A549 (cell line): Measurements from ENCODE around the gene GAS2L2.

ENCODE experiments used
- CEBPB ChIP-seq, 2 experiments: fragments of >200 bp in 1 of 2; sonication (Bioruptor Twin) in 1 of 2; formaldehyde crosslinking in 1 of 2; IDR thresholded peaks; 2 replicates each; pipeline ENCODE4 v1.6.1; 2012 to 2016
- CHD2 ChIP-seq: fragments of 150-350 bp; IDR thresholded peaks from 2 replicates; pipeline ENCODE4 v1.6.1; 2014; ENCODE audit warnings: low read length; ENCODE audit not compliant: partially characterized antibody
- HOXA7 ChIP-seq: fragments of 250-450 bp; sonication (Bioruptor Pico); IDR thresholded peaks from 2 replicates; pipeline ENCODE4 v1.5.0; 2020; ENCODE audit warnings: mild to moderate bottlenecking, moderate library complexity
- KDM1A ChIP-seq: fragments of 200-600 bp; sonication (generic); IDR thresholded peaks from 2 replicates; pipeline ENCODE4 v1.6.1; 2016; ENCODE audit warnings: low read depth, mild to moderate bottlenecking
- MAZ ChIP-seq: fragments of 150-350 bp; IDR thresholded peaks from 2 replicates; pipeline ENCODE4 v1.6.1; 2014; ENCODE audit warnings: antibody characterized with exemption, low read depth, low read length, borderline replicate concordance
- POLR2A ChIP-seq: IDR thresholded peaks from 2 replicates; pipeline ENCODE4 v1.6.1; 2012; ENCODE audit warnings: mild to moderate bottlenecking, low read length
- RAD21 ChIP-seq, 2 experiments: fragments of >200 bp in 1 of 2; sonication (Bioruptor Twin) in 1 of 2; formaldehyde crosslinking in 1 of 2; IDR thresholded peaks in 1 of 2; conservative IDR thresholded peaks in 1 of 2; 2 replicates in 1 of 2; 3 replicates in 1 of 2; pipeline ENCODE4 v1.6.1; 2012 to 2018; ENCODE audit warnings: inconsistent platforms in 1 of 2
- RCOR1 ChIP-seq: fragments of 150-350 bp; IDR thresholded peaks from 2 replicates; pipeline ENCODE4 v1.6.1; 2014; ENCODE audit warnings: antibody characterized with exemption, low read length, low read depth
- ZFP36 ChIP-seq: fragments of 450-650 bp; IDR thresholded peaks from 2 replicates; pipeline ENCODE4 v1.6.1; 2014; ENCODE audit warnings: borderline replicate concordance; ENCODE audit not compliant: partially characterized antibody
- TF ChIP-seq, protein P1 (sequence below): fragments of 450-650 bp; IDR thresholded peaks from 2 replicates; pipeline ENCODE4 v1.6.1; 2014; ENCODE audit warnings: antibody characterized with exemption
- TF ChIP-seq, protein P2 (sequence below): IDR thresholded peaks from 2 replicates; pipeline ENCODE4 v1.6.1; 2012
- TF ChIP-seq, protein P3 (sequence below): fragments of >200 bp; sonication (Bioruptor Twin); formaldehyde crosslinking; IDR thresholded peaks from 3 replicates; pipeline ENCODE4 v1.5.1; 2016
- TF ChIP-seq, protein P4 (sequence below): fragments of 200-600 bp; sonication (generic); IDR thresholded peaks from 2 replicates; pipeline ENCODE4 v1.6.1; 2016; ENCODE audit warnings: antibody characterized with exemption, mild to moderate bottlenecking, moderate library complexity

DNA sequence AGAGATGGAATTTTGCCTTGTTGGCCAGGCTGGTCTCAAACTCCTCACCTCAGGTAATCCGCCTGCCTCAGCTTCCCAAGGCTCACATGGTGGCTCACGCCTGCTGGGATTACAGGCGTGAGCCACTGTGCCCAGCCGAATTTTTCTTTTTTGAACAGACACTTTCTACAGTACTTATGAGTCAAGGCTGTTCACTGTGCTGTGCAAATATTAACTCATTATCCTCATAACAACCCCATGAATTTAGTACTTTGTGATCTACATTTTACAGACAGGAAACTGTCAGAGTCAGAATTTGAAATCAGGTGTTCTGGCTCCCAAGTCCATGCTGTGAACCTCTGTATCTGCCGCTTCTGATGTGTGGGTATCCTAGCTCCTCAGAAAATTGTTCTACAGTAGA is 47.3 kb downstream of the GAS2L2 start:
- TF ChIP-seq POLR2A (no peak), RCOR1 (no peak), RAD21 (conservative IDR thresholded peaks at IDR 0.05 in 1 of 2, IDR thresholded peaks at IDR 0.05 in 1 of 2) (no peak), MAZ (no peak), CEBPB (IDR thresholded peaks at IDR 0.05) (no peak), ZFP36 (no peak), HOXA7 (CRISPR knock-in tag) (no peak), CHD2 (no peak), KDM1A (no peak)
- TF ChIP-seq, protein P1, sequence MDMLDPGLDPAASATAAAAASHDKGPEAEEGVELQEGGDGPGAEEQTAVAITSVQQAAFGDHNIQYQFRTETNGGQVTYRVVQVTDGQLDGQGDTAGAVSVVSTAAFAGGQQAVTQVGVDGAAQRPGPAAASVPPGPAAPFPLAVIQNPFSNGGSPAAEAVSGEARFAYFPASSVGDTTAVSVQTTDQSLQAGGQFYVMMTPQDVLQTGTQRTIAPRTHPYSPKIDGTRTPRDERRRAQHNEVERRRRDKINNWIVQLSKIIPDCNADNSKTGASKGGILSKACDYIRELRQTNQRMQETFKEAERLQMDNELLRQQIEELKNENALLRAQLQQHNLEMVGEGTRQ: no peak
- TF ChIP-seq, protein P2, sequence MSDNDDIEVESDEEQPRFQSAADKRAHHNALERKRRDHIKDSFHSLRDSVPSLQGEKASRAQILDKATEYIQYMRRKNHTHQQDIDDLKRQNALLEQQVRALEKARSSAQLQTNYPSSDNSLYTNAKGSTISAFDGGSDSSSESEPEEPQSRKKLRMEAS: no peak
- TF ChIP-seq, protein P3, sequence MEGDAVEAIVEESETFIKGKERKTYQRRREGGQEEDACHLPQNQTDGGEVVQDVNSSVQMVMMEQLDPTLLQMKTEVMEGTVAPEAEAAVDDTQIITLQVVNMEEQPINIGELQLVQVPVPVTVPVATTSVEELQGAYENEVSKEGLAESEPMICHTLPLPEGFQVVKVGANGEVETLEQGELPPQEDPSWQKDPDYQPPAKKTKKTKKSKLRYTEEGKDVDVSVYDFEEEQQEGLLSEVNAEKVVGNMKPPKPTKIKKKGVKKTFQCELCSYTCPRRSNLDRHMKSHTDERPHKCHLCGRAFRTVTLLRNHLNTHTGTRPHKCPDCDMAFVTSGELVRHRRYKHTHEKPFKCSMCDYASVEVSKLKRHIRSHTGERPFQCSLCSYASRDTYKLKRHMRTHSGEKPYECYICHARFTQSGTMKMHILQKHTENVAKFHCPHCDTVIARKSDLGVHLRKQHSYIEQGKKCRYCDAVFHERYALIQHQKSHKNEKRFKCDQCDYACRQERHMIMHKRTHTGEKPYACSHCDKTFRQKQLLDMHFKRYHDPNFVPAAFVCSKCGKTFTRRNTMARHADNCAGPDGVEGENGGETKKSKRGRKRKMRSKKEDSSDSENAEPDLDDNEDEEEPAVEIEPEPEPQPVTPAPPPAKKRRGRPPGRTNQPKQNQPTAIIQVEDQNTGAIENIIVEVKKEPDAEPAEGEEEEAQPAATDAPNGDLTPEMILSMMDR: no peak
- TF ChIP-seq, protein P4, sequence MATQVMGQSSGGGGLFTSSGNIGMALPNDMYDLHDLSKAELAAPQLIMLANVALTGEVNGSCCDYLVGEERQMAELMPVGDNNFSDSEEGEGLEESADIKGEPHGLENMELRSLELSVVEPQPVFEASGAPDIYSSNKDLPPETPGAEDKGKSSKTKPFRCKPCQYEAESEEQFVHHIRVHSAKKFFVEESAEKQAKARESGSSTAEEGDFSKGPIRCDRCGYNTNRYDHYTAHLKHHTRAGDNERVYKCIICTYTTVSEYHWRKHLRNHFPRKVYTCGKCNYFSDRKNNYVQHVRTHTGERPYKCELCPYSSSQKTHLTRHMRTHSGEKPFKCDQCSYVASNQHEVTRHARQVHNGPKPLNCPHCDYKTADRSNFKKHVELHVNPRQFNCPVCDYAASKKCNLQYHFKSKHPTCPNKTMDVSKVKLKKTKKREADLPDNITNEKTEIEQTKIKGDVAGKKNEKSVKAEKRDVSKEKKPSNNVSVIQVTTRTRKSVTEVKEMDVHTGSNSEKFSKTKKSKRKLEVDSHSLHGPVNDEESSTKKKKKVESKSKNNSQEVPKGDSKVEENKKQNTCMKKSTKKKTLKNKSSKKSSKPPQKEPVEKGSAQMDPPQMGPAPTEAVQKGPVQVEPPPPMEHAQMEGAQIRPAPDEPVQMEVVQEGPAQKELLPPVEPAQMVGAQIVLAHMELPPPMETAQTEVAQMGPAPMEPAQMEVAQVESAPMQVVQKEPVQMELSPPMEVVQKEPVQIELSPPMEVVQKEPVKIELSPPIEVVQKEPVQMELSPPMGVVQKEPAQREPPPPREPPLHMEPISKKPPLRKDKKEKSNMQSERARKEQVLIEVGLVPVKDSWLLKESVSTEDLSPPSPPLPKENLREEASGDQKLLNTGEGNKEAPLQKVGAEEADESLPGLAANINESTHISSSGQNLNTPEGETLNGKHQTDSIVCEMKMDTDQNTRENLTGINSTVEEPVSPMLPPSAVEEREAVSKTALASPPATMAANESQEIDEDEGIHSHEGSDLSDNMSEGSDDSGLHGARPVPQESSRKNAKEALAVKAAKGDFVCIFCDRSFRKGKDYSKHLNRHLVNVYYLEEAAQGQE: no peak
